ENCODE data around the gene SMYD3.

Gene SMYD3

GRCh38 chr1:246417152-246417812, 89.8 kb downstream of the SMYD3 start:
- no peak for DNase-seq (ENCODE audit: low read depth in 2 of 2)

- DNase-seq (ENCODE audit: low read depth in 2 of 2) = no peak
Observed at GRCh38 chr1:246416261-246416660, 90.8 kb downstream of the SMYD3 start.

- DNase-seq (ENCODE audit: low read depth in 2 of 2) = no peak
Observed at GRCh38 chr1:246415028-246415427, 92.1 kb downstream of the SMYD3 start.

- DNase-seq (ENCODE audit: low read depth in 2 of 2) = no peak
Observed at GRCh38 chr1:246413430-246413829, 93.6 kb downstream of the SMYD3 start.

GRCh38 chr1:246404078-246404477, 103.0 kb downstream of the SMYD3 start:
- no peak for DNase-seq (ENCODE audit: low read depth in 2 of 2)

GRCh38 chr1:246398126-246398813, 108.8 kb downstream of the SMYD3 start:
- no peak for DNase-seq (ENCODE audit: low read depth in 2 of 2)

- no peak for DNase-seq (ENCODE audit: low read depth in 2 of 2)
Observed at GRCh38 chr1:246397046-246397445, 110.0 kb downstream of the SMYD3 start.

- no peak for DNase-seq (ENCODE audit: low read depth in 2 of 2)
Observed at GRCh38 chr1:246396322-246396721, 110.8 kb downstream of the SMYD3 start.

- no peak for DNase-seq (ENCODE audit: low read depth in 2 of 2)
Observed at GRCh38 chr1:246394121-246394520, 113.0 kb downstream of the SMYD3 start.

GRCh38 chr1:246390855-246391254, 116.2 kb downstream of the SMYD3 start:
- DNase-seq (ENCODE audit: low read depth in 2 of 2) = no peak

GRCh38 chr1:246384616-246385015, 122.5 kb downstream of the SMYD3 start:
- DNase-seq (ENCODE audit: low read depth in 2 of 2) = no peak

GRCh38 chr1:246383791-246384190, 123.3 kb downstream of the SMYD3 start:
- DNase-seq (ENCODE audit: low read depth in 2 of 2) = no peak

- no peak for DNase-seq (ENCODE audit: low read depth in 2 of 2)
Observed at GRCh38 chr1:246383239-246383589, 123.9 kb downstream of the SMYD3 start.

GRCh38 chr1:246382589-246383238, 124.4 kb downstream of the SMYD3 start:
- no peak for DNase-seq (ENCODE audit: low read depth in 2 of 2)

GRCh38 chr1:246381452-246381851, 125.6 kb downstream of the SMYD3 start:
- DNase-seq (ENCODE audit: low read depth in 2 of 2) = no peak

- no peak for DNase-seq (ENCODE audit: low read depth in 2 of 2)
Observed at GRCh38 chr1:246377625-246378153, 129.4 kb downstream of the SMYD3 start.

GRCh38 chr1:246373828-246374569, 133.1 kb downstream of the SMYD3 start:
- DNase-seq (ENCODE audit: low read depth in 2 of 2) = no peak

- DNase-seq (ENCODE audit: low read depth in 2 of 2) = no peak
Observed at GRCh38 chr1:246372559-246372958, 134.5 kb downstream of the SMYD3 start.

GRCh38 chr1:246367041-246367440, 140.0 kb downstream of the SMYD3 start:
- no peak for DNase-seq (ENCODE audit: low read depth in 2 of 2)

- DNase-seq (ENCODE audit: low read depth in 2 of 2) = no peak
Observed at GRCh38 chr1:246365708-246366107, 141.4 kb downstream of the SMYD3 start.

GRCh38 chr1:246364415-246364941, 142.6 kb downstream of the SMYD3 start:
- no peak for DNase-seq (ENCODE audit: low read depth in 2 of 2)
